ENCODE results near the gene SULT4A1.

SULT4A1 gene

GRCh38 chr22:43853328-43853931 is 8.9 kb downstream of the SULT4A1 start:
- DNase-seq (ENCODE audit: low read depth, low spot score), result no peak
- no peak overlapping the region for H3K27ac ChIP-seq (ENCODE audit: low read length)
- peaks cover 1% of the 10 kb centered on the region; the same call in 1 of the 2 replicates for H3K4me1 ChIP-seq (ENCODE audit: control insufficient read depth, insufficient read depth, low read length)
- no peaks in the 10 kb centered on the region for H3K9me3 ChIP-seq (ENCODE audit: control insufficient read depth, insufficient read depth, low read length)
- H3K27me3 ChIP-seq (ENCODE audit: control insufficient read depth, insufficient read depth, low read length), result no peaks in the 10 kb centered on the region
- H3K4me3 ChIP-seq (ENCODE audit: low read length), result no peak overlapping the region
- WGBS (ENCODE audit: insufficient coverage, insufficient read length), result no CpG with 5 or more reads among the region's 10 CpGs
- no peaks in the 10 kb centered on the region; the same call in 1 of the 2 replicates for H3K36me3 ChIP-seq (ENCODE audit: control insufficient read depth, insufficient read depth, low read length)

GRCh38 chr22:43852573-43853327 is 9.6 kb downstream of the SULT4A1 start:
- no peak overlapping the region for H3K27ac ChIP-seq (ENCODE audit: low read length)
- H3K4me1 ChIP-seq (ENCODE audit: control insufficient read depth, insufficient read depth, low read length), result peaks cover 1% of the 10 kb centered on the region; the same call in 1 of the 2 replicates
- no peaks in the 10 kb centered on the region for H3K9me3 ChIP-seq (ENCODE audit: control insufficient read depth, insufficient read depth, low read length)
- no peak for DNase-seq (ENCODE audit: low read depth, low spot score)
- no peaks in the 10 kb centered on the region for H3K27me3 ChIP-seq (ENCODE audit: control insufficient read depth, insufficient read depth, low read length)
- WGBS (ENCODE audit: insufficient coverage, insufficient read length), result 100% methylated on average over 2 of the region's 19 CpGs
- no peaks in the 10 kb centered on the region; the same call in 1 of the 2 replicates for H3K36me3 ChIP-seq (ENCODE audit: control insufficient read depth, insufficient read depth, low read length)
- H3K4me3 ChIP-seq (ENCODE audit: low read length), result no peak overlapping the region

- Histone ChIP-seq H3K36me3 (ENCODE audit: control insufficient read depth, insufficient read depth, low read length) (no peaks in the 10 kb centered on the region; the same call in 1 of the 2 replicates), H3K27ac (ENCODE audit: low read length) (no peak overlapping the region), H3K27me3 (ENCODE audit: control insufficient read depth, insufficient read depth, low read length) (no peaks in the 10 kb centered on the region), H3K9me3 (ENCODE audit: control insufficient read depth, insufficient read depth, low read length) (no peaks in the 10 kb centered on the region), H3K4me3 (ENCODE audit: low read length) (no peak overlapping the region), H3K4me1 (ENCODE audit: control insufficient read depth, insufficient read depth, low read length) (peaks cover 1% of the 10 kb centered on the region; the same call in 1 of the 2 replicates)
- no CpG with 5 or more reads among the region's 3 CpGs for WGBS (ENCODE audit: insufficient coverage, insufficient read length)
- DNase-seq (ENCODE audit: low read depth, low spot score), result no peak
Observed at GRCh38 chr22:43851979-43852307, 10.4 kb downstream of the SULT4A1 start.

GRCh38 chr22:43851058-43851978 is 11.0 kb downstream of the SULT4A1 start:
- no peak overlapping the region for H3K27ac ChIP-seq (ENCODE audit: low read length)
- DNase-seq (ENCODE audit: low read depth, low spot score), result no peak
- H3K27me3 ChIP-seq (ENCODE audit: control insufficient read depth, insufficient read depth, low read length), result no peaks in the 10 kb centered on the region
- H3K36me3 ChIP-seq (ENCODE audit: control insufficient read depth, insufficient read depth, low read length), result no peaks in the 10 kb centered on the region; the same call in 1 of the 2 replicates
- no peak overlapping the region for H3K4me3 ChIP-seq (ENCODE audit: low read length)
- peaks cover 1% of the 10 kb centered on the region; the same call in 1 of the 2 replicates for H3K4me1 ChIP-seq (ENCODE audit: control insufficient read depth, insufficient read depth, low read length)
- WGBS (ENCODE audit: insufficient coverage, insufficient read length), result no CpG with 5 or more reads among the region's 13 CpGs
- H3K9me3 ChIP-seq (ENCODE audit: control insufficient read depth, insufficient read depth, low read length), result no peaks in the 10 kb centered on the region

GRCh38 chr22:43850529-43850928 is 11.8 kb downstream of the SULT4A1 start:
- H3K9me3 ChIP-seq (ENCODE audit: control insufficient read depth, insufficient read depth, low read length), result no peaks in the 10 kb centered on the region
- WGBS (ENCODE audit: insufficient coverage, insufficient read length), result no CpG with 5 or more reads among the region's 12 CpGs
- H3K27me3 ChIP-seq (ENCODE audit: control insufficient read depth, insufficient read depth, low read length), result no peaks in the 10 kb centered on the region
- no peaks in the 10 kb centered on the region; the same call in 1 of the 2 replicates for H3K36me3 ChIP-seq (ENCODE audit: control insufficient read depth, insufficient read depth, low read length)
- H3K4me3 ChIP-seq (ENCODE audit: low read length), result no peak overlapping the region
- H3K4me1 ChIP-seq (ENCODE audit: control insufficient read depth, insufficient read depth, low read length), result peaks cover 3% of the 10 kb centered on the region
- DNase-seq (ENCODE audit: low read depth, low spot score), result no peak
- H3K27ac ChIP-seq (ENCODE audit: low read length), result no peak overlapping the region

- no CpG with 5 or more reads among the region's 13 CpGs for WGBS (ENCODE audit: insufficient coverage, insufficient read length)
- H3K4me1 ChIP-seq (ENCODE audit: control insufficient read depth, insufficient read depth, low read length), result peaks cover 3% of the 10 kb centered on the region
- H3K4me3 ChIP-seq (ENCODE audit: low read length), result no peak overlapping the region
- H3K36me3 ChIP-seq (ENCODE audit: control insufficient read depth, insufficient read depth, low read length), result no peaks in the 10 kb centered on the region; the same call in 1 of the 2 replicates
- no peak for DNase-seq (ENCODE audit: low read depth, low spot score)
- H3K27me3 ChIP-seq (ENCODE audit: control insufficient read depth, insufficient read depth, low read length), result no peaks in the 10 kb centered on the region
- H3K9me3 ChIP-seq (ENCODE audit: control insufficient read depth, insufficient read depth, low read length), result no peaks in the 10 kb centered on the region
- H3K27ac ChIP-seq (ENCODE audit: low read length), result no peak overlapping the region
Observed at GRCh38 chr22:43849731-43850130, 12.6 kb downstream of the SULT4A1 start.

GRCh38 chr22:43848366-43849171 is 13.7 kb downstream of the SULT4A1 start:
- Histone ChIP-seq H3K27me3 (ENCODE audit: control insufficient read depth, insufficient read depth, low read length) (no peaks in the 10 kb centered on the region), H3K9me3 (ENCODE audit: control insufficient read depth, insufficient read depth, low read length) (no peaks in the 10 kb centered on the region), H3K4me1 (ENCODE audit: control insufficient read depth, insufficient read depth, low read length) (peaks cover 2% of the 10 kb centered on the region; the same call in 1 of the 2 replicates), H3K27ac (ENCODE audit: low read length) (no peak overlapping the region), H3K36me3 (ENCODE audit: control insufficient read depth, insufficient read depth, low read length) (no peaks in the 10 kb centered on the region), H3K4me3 (ENCODE audit: low read length) (no peak overlapping the region)
- WGBS (ENCODE audit: insufficient coverage, insufficient read length), result no CpG with 5 or more reads among the region's 16 CpGs
- no peak for DNase-seq (ENCODE audit: low read depth, low spot score)

- no peak overlapping the region for H3K27ac ChIP-seq (ENCODE audit: low read length)
- no CpG with 5 or more reads among the region's 14 CpGs for WGBS (ENCODE audit: insufficient coverage, insufficient read length)
- H3K4me1 ChIP-seq (ENCODE audit: control insufficient read depth, insufficient read depth, low read length), result peaks cover 2% of the 10 kb centered on the region; the same call in 1 of the 2 replicates
- no peaks in the 10 kb centered on the region for H3K27me3 ChIP-seq (ENCODE audit: control insufficient read depth, insufficient read depth, low read length)
- H3K36me3 ChIP-seq (ENCODE audit: control insufficient read depth, insufficient read depth, low read length), result no peaks in the 10 kb centered on the region
- H3K9me3 ChIP-seq (ENCODE audit: control insufficient read depth, insufficient read depth, low read length), result no peaks in the 10 kb centered on the region
- H3K4me3 ChIP-seq (ENCODE audit: low read length), result no peak overlapping the region
- DNase-seq (ENCODE audit: low read depth, low spot score), result no peak
Observed at GRCh38 chr22:43847376-43848289, 14.7 kb downstream of the SULT4A1 start.

GRCh38 chr22:43846966-43847365 is 15.3 kb downstream of the SULT4A1 start:
- H3K4me1 ChIP-seq (ENCODE audit: control insufficient read depth, insufficient read depth, low read length), result peaks cover 2% of the 10 kb centered on the region; the same call in 1 of the 2 replicates
- DNase-seq (ENCODE audit: low read depth, low spot score), result no peak
- H3K4me3 ChIP-seq (ENCODE audit: low read length), result no peak overlapping the region
- no CpG with 5 or more reads among the region's 11 CpGs for WGBS (ENCODE audit: insufficient coverage, insufficient read length)
- H3K27ac ChIP-seq (ENCODE audit: low read length), result no peak overlapping the region
- H3K27me3 ChIP-seq (ENCODE audit: control insufficient read depth, insufficient read depth, low read length), result no peaks in the 10 kb centered on the region
- H3K36me3 ChIP-seq (ENCODE audit: control insufficient read depth, insufficient read depth, low read length), result no peaks in the 10 kb centered on the region
- no peaks in the 10 kb centered on the region for H3K9me3 ChIP-seq (ENCODE audit: control insufficient read depth, insufficient read depth, low read length)

All from iPS DF 6.9 (cell line).